HCT116 (cell line): ENCODE measurements around the gene INSRR.

ENCODE experiments used
- ATF3 ChIP-seq: IDR thresholded peaks from 2 replicates; pipeline ENCODE4 v1.6.1; 2012
- CEBPB ChIP-seq: IDR thresholded peaks from 2 replicates; pipeline ENCODE4 v1.6.1; 2012; ENCODE audit warnings: low read depth
- CTCF ChIP-seq, 3 experiments: fragments of 200-600 bp in 1 of 3; sonication (generic) in 1 of 3; IDR thresholded peaks in 2 of 3; conservative IDR thresholded peaks in 1 of 3; 2 replicates each; pipeline ENCODE4 v1.5.1; 2012 to 2017; ENCODE audit warnings: low read depth in 2 of 3, low read length in 2 of 3, antibody characterized with exemption in 1 of 3, borderline replicate concordance in 1 of 3, control low read depth in 1 of 3, mild to moderate bottlenecking in 1 of 3, mixed read lengths in 1 of 3, mixed run types in 1 of 3, moderate library complexity in 1 of 3; ENCODE audit not compliant: insufficient read depth in 1 of 3
- ELF1 ChIP-seq: IDR thresholded peaks from 2 replicates; pipeline ENCODE4 v1.6.1; 2012; ENCODE audit warnings: low read depth, borderline replicate concordance
- EZH2 ChIP-seq: fragments of 200-600 bp; sonication (generic); IDR thresholded peaks from 2 replicates; pipeline ENCODE4 v1.6.1; 2017; ENCODE audit warnings: antibody characterized with exemption, mixed run types
- EZH2phosphoT487 ChIP-seq: fragments of 200-600 bp; IDR thresholded peaks from 2 replicates; pipeline ENCODE4 v1.6.1; 2018; ENCODE audit warnings: antibody characterized with exemption, borderline replicate concordance
- MAX ChIP-seq: IDR thresholded peaks from 2 replicates; pipeline ENCODE4 v1.6.1; 2012
- POLR2A ChIP-seq: IDR thresholded peaks from 2 replicates; pipeline ENCODE4 v1.7.0; 2011; ENCODE audit warnings: borderline replicate concordance; ENCODE audit not compliant: insufficient read depth, insufficient read length; ENCODE audit errors: extremely low read depth
- POLR2AphosphoS5 ChIP-seq: IDR thresholded peaks from 2 replicates; pipeline ENCODE4 v1.6.1; 2011; ENCODE audit warnings: mild to moderate bottlenecking, low read depth, low read length, moderate library complexity
- RAD21 ChIP-seq: IDR thresholded peaks from 2 replicates; pipeline ENCODE4 v1.6.1; 2012; ENCODE audit warnings: low read depth, mild to moderate bottlenecking
- REST ChIP-seq: IDR thresholded peaks from 2 replicates; pipeline ENCODE4 v1.6.1; 2012; ENCODE audit warnings: low read depth
- YY1 ChIP-seq: IDR thresholded peaks from 2 replicates; pipeline ENCODE4 v1.6.1; 2011; ENCODE audit warnings: low read length, low read depth, moderate library complexity, mild to moderate bottlenecking; ENCODE audit not compliant: insufficient replicate concordance; ENCODE audit errors: extremely low read depth
- ZBTB33 ChIP-seq: IDR thresholded peaks from 2 replicates; pipeline ENCODE4 v1.6.1; 2011; ENCODE audit warnings: mild to moderate bottlenecking, low read length, moderate library complexity; ENCODE audit not compliant: insufficient replicate concordance; ENCODE audit errors: extremely low read depth
- ZNF274 ChIP-seq: fragments of 200-500 bp; sonication (Bioruptor generic); IDR thresholded peaks from 2 replicates; pipeline ENCODE4 v1.6.1; 2014; ENCODE audit warnings: mild to moderate bottlenecking, low read depth, low read length, inconsistent platforms

- TF ChIP-seq POLR2A (no peak), CTCF (IDR thresholded peaks at IDR 0.05 in 2 of 3, conservative IDR thresholded peaks at IDR 0.05 in 1 of 3; ENCODE audit: borderline replicate concordance in 1 of 3, insufficient read depth in 1 of 3, low read depth in 2 of 3, low read length in 2 of 3) (no peak), YY1 (no peak), CEBPB (no peak), ZNF274 (no peak), RAD21 (no peak), ZBTB33 (no peak), EZH2 (no peak), ELF1 (no peak), ATF3 (no peak), MAX (no peak; the same call in 1 of the 2 replicates), EZH2phosphoT487 (no peak), POLR2AphosphoS5 (no peak), REST (no peak)
These were observed 1.9 kb upstream of the INSRR start, which contains the start of gene NTRK1 for GRCh38 chr1:156860628-156861423.
